Omental fat pad (tissue), 4 donors: Measurements from ENCODE around the gene ZNF830. TPM values are rescaled to one million over a fixed set of nuclear protein-coding genes. Genes with fewer than 3 reads are reported as not detected.

Experiments used
- total RNA-seq, 4 donors: library from RNA; depleted of rRNA; stranded (reverse); fragments of >200 nt; gene quantifications; one replicate each; pipeline ENCODE4 v1.1.0, GENCODE V29; 2016

ZNF830 gene
- total RNA-seq, 4 donors from 2014 or later: 8.6 to 15.7 (median 10.8) TPM

Other genes with a start within 250 kb of the ZNF830 start
- gene CCT6B, start 80 bp upstream of the ZNF830 start, total RNA-seq: 1 to 10 TPM; 2.4 to 4.6 (median 4.0) TPM
- gene LIG3, start 19.0 kb downstream of the ZNF830 start, total RNA-seq: 10 to 100 TPM; 17.7 to 23.2 (median 20.0) TPM
- 10 to 100 TPM; 17.3 to 23.1 (median 19.7) TPM for gene RFFL, start 102.2 kb downstream of the ZNF830 start, total RNA-seq
- 10 to 100 TPM in 2 of 4 donors, 1 to 10 TPM in 2; 6.4 to 16.1 (median 9.9) TPM for gene RAD51D, start 158.3 kb downstream of the ZNF830 start, total RNA-seq
- gene FNDC8, start 160.1 kb downstream of the ZNF830 start, total RNA-seq: not detected
- 10 to 100 TPM; 12.1 to 31.3 (median 14.6) TPM for gene NLE1, start 180.8 kb downstream of the ZNF830 start, total RNA-seq
- gene UNC45B, start 186.3 kb downstream of the ZNF830 start, total RNA-seq: under 1 TPM in 1 of 4 donors, not detected in 3; 0.06 TPM
- not detected for gene SLC35G3, start 232.9 kb downstream of the ZNF830 start, total RNA-seq